CD4-positive, alpha-beta T cell treated with Interleukin-1 beta for 1 hour (primary cell): ENCODE measurements around the gene KLHL28.
"Not testable (repeated sequence)": the region's sequence is repeated elsewhere in the genome, so short reads cannot be mapped to it uniquely, and the experiment has no call there.

Experiments used
- DNase-seq, 2 donors: peaks; one replicate each; pipeline ENCODE4 v3.0.0-alpha.2; 2020 to 2022

The KLHL28 gene

GRCh38 chr14:44895716-44896115, 66.0 kb downstream of the KLHL28 start:
- DNase-seq: no peak

- no peak for DNase-seq
Measured at GRCh38 chr14:44893535-44893934, 68.2 kb downstream of the KLHL28 start.

- DNase-seq: not testable (repeated sequence)
Measured at GRCh38 chr14:44891726-44892372, 69.9 kb downstream of the KLHL28 start.

- DNase-seq: no peak
Measured at GRCh38 chr14:44889595-44890471, 71.9 kb downstream of the KLHL28 start.

- no peak for DNase-seq
Measured at GRCh38 chr14:44887596-44887955, 74.2 kb downstream of the KLHL28 start.

GRCh38 chr14:44886860-44887595, 74.7 kb downstream of the KLHL28 start:
- no peak for DNase-seq

- DNase-seq: no peak
Measured at GRCh38 chr14:44880791-44881190, 81.0 kb downstream of the KLHL28 start.
